Activated naive CD4-positive, alpha-beta T cell treated with anti-CD3 and anti-CD28 coated beads for 36 hours (primary cell): ENCODE measurements around the gene FLNC. TPM values are rescaled to one million over a fixed set of nuclear protein-coding genes. Genes with fewer than 3 reads are reported as not detected.

ENCODE experiments used
- CTCF ChIA-PET: fragments of 350-600 bp; sonication (Branson Sonifier 250); formaldehyde crosslinking; loops from one replicate; lab custom pipeline; 2021; ENCODE audit warnings: antibody characterized with exemption; lab: Charles Lee
- DNase-seq: peaks from one replicate; pipeline ENCODE4 v3.0.0-alpha.2; 2020
- H3K27ac Mint-ChIP-seq: one replicate; pipeline ENCODE4 v1.8.0; 2021; ENCODE audit warnings: mild to moderate bottlenecking, mixed read lengths
- H3K27me3 Mint-ChIP-seq: one replicate; pipeline ENCODE4 v1.8.0; 2021; ENCODE audit warnings: low read depth, mixed read lengths
- H3K36me3 Mint-ChIP-seq: one replicate; pipeline ENCODE4 v1.8.0; 2021; ENCODE audit warnings: low read depth, mixed read lengths
- H3K4me1 Mint-ChIP-seq: one replicate; pipeline ENCODE4 v1.8.0; 2021; ENCODE audit warnings: low read depth, mixed read lengths
- H3K4me3 Mint-ChIP-seq: one replicate; pipeline ENCODE4 v1.8.0; 2021; ENCODE audit warnings: mild to moderate bottlenecking, moderate library complexity, mixed read lengths
- H3K9me3 Mint-ChIP-seq: one replicate; pipeline ENCODE4 v1.8.0; 2021; ENCODE audit warnings: mixed read lengths
- intact Hi-C: fragments of 100-400 bp; cut with micrococcal nuclease; formaldehyde crosslinking; loops from one replicate; pipeline ENCODE4 v1.15.1; 2023
- total RNA-seq, 2 experiments: library from RNA; stranded (reverse); gene quantifications; one replicate each; pipeline ENCODE4 v1.2.3, GENCODE V29; 2021

FLNC gene
- under 1 TPM; 0.02 to 0.05 TPM for total RNA-seq

DNA sequence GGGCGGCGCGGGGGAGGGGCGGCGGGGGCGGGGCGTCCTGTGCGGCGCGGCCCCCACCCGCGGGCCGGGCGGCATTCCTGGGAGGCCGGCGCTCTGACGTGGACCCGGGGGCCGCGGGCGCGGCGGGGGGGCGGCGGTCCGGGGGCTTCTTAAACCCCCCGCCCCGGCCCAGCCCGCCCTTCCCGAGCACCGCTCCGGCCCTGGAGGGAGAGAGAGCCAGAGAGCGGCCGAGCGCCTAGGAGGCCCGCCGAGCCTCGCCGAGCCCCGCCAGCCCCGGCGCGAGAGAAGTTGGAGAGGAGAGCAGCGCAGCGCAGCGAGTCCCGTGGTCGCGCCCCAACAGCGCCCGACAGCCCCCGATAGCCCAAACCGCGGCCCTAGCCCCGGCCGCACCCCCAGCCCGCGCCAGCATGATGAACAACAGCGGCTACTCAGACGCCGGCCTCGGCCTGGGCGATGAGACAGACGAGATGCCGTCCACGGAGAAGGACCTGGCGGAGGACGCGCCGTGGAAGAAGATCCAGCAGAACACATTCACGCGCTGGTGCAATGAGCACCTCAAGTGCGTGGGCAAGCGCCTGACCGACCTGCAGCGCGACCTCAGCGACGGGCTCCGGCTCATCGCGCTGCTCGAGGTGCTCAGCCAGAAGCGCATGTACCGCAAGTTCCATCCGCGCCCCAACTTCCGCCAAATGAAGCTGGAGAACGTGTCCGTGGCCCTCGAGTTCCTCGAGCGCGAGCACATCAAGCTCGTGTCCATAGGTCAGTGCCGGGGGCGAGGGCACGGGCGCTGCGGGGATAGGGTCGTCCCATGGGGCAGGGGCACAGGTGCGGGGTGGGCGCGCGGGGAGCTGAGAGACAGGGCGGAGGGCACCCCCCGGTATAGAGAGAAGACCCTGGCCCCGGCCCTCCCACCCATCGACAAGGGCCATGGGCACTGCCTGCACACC, at the start of gene FLNC:
TSS of gene FLNC (plus strand) at position 176 of the 947 bp plus-strand sequence. CDS start at position 408, 232 bp downstream.
- CTCF ChIA-PET, result interaction anchor here (1.0 kb wide), 1 partner anchor 11 kb away, joined by 3 read pairs; no protein-coding TSS in a partner anchor
- Mint-ChIP-seq H3K9me3 (no peaks in the 10 kb centered on the region), H3K4me3 (peak within 1 kb of the TSS; percentile 56), H3K27me3 (peaks cover 41% of the 10 kb centered on the region), H3K36me3 (no peaks in the 10 kb centered on the region), H3K4me1 (peaks cover 17% of the 10 kb centered on the region), H3K27ac (no peak within 1 kb of the TSS)
- intact Hi-C loops, result no loop called here
- peak; percentile 47 for DNase-seq

GRCh38 chr7:128781126-128781525, 49.1 kb upstream of the FLNC start:
- DNase-seq, result no peak
- no peaks in the 10 kb centered on the region for H3K27me3 Mint-ChIP-seq
- H3K9me3 Mint-ChIP-seq, result peaks cover 19% of the 10 kb centered on the region
- H3K4me3 Mint-ChIP-seq, result no peak overlapping the region
- H3K36me3 Mint-ChIP-seq, result no peaks in the 10 kb centered on the region
- intact Hi-C loops, result no loop called here
- H3K27ac Mint-ChIP-seq, result no peak overlapping the region
- H3K4me1 Mint-ChIP-seq, result peaks cover 20% of the 10 kb centered on the region
- CTCF ChIA-PET, result interaction anchor here (0.6 to 0.7 kb wide), 3 partner anchors 109 to 1723 kb away, joined by 3 to 4 read pairs (median 3); no protein-coding TSS in a partner anchor

DNA sequence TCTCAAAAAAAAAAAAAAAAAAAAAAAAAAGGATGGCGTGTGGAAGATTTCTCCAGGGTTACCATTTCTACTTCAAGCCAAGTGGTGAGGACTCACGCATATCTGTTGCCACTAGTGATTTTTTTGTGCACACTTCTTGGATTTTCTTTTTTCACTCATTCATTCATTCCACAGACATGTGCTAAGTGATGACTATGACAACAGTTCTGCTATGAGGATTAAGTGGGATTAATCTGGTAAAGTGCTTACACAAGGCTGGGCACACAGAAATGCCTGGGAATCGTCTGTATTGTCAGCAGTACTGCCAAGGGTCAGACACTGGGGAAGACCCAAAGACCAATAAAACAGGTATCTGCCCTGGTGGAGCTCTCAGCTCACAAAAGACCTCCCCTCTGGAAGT, 48.4 kb upstream of the FLNC start:
- CTCF ChIA-PET, result interaction anchor here (0.6 kb wide), 1 partner anchor 110 kb away, joined by 3 read pairs; no protein-coding TSS in a partner anchor
- H3K36me3 Mint-ChIP-seq, result no peaks in the 10 kb centered on the region
- H3K4me1 Mint-ChIP-seq, result peaks cover 15% of the 10 kb centered on the region
- no peak for DNase-seq
- H3K27me3 Mint-ChIP-seq, result no peaks in the 10 kb centered on the region
- intact Hi-C loops, result no loop called here
- no peak overlapping the region for H3K27ac Mint-ChIP-seq
- peaks cover 15% of the 10 kb centered on the region for H3K9me3 Mint-ChIP-seq
- H3K4me3 Mint-ChIP-seq, result no peak overlapping the region

GRCh38 chr7:128783143-128783861, 46.9 kb upstream of the FLNC start:
- Mint-ChIP-seq H3K27me3 (no peaks in the 10 kb centered on the region), H3K4me3 (no peak overlapping the region), H3K4me1 (peaks cover 2% of the 10 kb centered on the region), H3K27ac (no peak overlapping the region), H3K36me3 (no peaks in the 10 kb centered on the region), H3K9me3 (peaks cover 2% of the 10 kb centered on the region)
- intact Hi-C loops, result no loop called here
- no peak for DNase-seq
- CTCF ChIA-PET, result interaction anchor here (1.0 kb wide), 1 partner anchor 113 kb away, joined by 3 read pairs; no protein-coding TSS in a partner anchor

DNA sequence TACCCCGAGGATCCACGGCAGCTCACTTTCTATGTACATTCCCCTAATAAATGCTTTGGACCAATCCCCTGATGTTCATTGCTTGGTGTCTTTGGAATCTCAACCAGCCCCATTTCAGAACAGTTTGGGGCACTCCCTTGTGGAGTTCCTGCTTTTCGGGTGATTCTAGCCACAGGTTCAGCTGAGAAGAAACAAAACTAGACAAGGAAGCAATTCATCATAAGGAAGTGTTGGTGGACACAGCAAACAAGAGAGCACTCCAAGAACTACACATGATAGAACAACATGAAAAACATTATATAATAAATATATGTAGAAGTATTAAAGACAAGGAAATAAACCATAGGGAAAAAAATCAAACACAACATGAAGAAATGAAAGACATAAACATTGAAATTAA, 44.5 kb upstream of the FLNC start:
- no peak overlapping the region for H3K27ac Mint-ChIP-seq
- DNase-seq, result no peak
- no peak overlapping the region for H3K4me3 Mint-ChIP-seq
- CTCF ChIA-PET, result interaction anchor here (1.5 kb wide), 1 partner anchor 98 kb away, joined by 5 read pairs; no protein-coding TSS in a partner anchor
- H3K4me1 Mint-ChIP-seq, result peaks cover 3% of the 10 kb centered on the region
- H3K27me3 Mint-ChIP-seq, result peaks cover 3% of the 10 kb centered on the region
- intact Hi-C loops, result no loop called here
- H3K9me3 Mint-ChIP-seq, result no peaks in the 10 kb centered on the region
- no peaks in the 10 kb centered on the region for H3K36me3 Mint-ChIP-seq

DNA sequence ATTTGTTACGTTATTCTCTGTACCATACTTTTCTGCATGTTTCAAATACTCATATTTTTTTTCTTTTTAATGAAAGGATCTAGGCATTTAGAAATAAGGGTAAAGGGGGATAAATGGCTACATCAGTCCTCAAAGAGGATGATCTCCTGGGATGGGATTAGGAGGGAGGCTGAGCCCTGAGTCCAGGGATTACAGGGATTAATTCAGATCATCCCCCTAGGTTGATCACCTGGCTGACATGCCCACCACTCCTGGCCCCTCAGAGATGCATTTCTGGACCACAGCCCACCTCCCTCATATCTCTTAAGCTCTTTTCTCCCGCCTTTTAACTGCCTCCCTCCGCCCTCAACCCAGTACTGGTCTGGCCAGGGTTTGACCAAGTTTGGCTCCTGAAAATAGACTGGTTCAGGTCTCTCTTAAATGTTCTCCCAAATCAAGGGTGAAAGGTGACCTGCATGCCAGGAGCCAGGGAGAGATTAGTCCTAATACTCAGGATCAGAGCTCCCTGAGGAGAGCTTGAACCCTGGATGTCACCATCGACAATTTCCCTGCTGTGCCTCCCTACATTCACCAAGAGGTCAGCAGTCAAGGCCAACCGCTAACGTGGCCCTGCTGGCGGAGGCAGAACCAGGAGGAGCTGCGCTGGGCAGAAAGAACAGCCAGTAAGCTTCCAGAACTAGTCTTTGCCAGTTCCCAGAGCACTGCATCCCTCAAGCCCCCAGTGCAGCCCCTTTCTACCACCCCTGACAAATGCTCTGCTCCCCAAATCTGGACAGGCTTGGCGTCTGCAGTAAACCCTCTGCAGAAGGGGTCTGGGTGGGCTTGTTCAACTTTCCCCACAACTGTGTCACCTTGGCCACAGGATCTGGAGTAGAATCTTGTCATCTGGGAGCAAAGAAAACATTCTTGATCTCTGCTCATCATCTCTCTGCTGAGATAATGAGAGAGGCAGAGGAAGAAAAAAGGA, 41.5 kb upstream of the FLNC start:
- Mint-ChIP-seq H3K9me3 (no peaks in the 10 kb centered on the region), H3K4me1 (peaks cover 3% of the 10 kb centered on the region), H3K27ac (no peak overlapping the region), H3K27me3 (peaks cover 3% of the 10 kb centered on the region), H3K36me3 (no peaks in the 10 kb centered on the region), H3K4me3 (no peak overlapping the region)
- no peak for DNase-seq
- intact Hi-C loops, result no loop called here
- CTCF ChIA-PET, result no interaction called here

- no peak overlapping the region for H3K27ac Mint-ChIP-seq
- peak overlapping the region; percentile 59 for H3K4me3 Mint-ChIP-seq
- CTCF ChIA-PET, result interaction anchor here (0.6 kb wide), 1 partner anchor 448 kb away, joined by 3 read pairs; no protein-coding TSS in a partner anchor
- intact Hi-C loops, result loop anchor here (1.0 to 5.0 kb wide), 5 partner anchors 51 to 447 kb away; partner anchors contain the start of genes ATP6V1F, CALU and RBM28
- no peaks in the 10 kb centered on the region for H3K9me3 Mint-ChIP-seq
- H3K27me3 Mint-ChIP-seq, result peaks cover 3% of the 10 kb centered on the region
- peaks cover 3% of the 10 kb centered on the region for H3K4me1 Mint-ChIP-seq
- H3K36me3 Mint-ChIP-seq, result no peaks in the 10 kb centered on the region
- no peak for DNase-seq
Observed at GRCh38 chr7:128790315-128791041, 39.7 kb upstream of the FLNC start.

GRCh38 chr7:128791121-128791971, 38.9 kb upstream of the FLNC start, which contains the start of gene CCDC136:
Gene CCDC136 (plus strand): TSS chr7:128791968. CDS start chr7:128792412, 444 bp downstream.
- intact Hi-C loops, result loop anchor here (1.0 to 5.0 kb wide), 5 partner anchors 52 to 448 kb away; partner anchors contain the start of genes ATP6V1F, CALU and RBM28
- DNase-seq, result peak; percentile 79
- peaks cover 3% of the 10 kb centered on the region for H3K27me3 Mint-ChIP-seq
- no peaks in the 10 kb centered on the region for H3K9me3 Mint-ChIP-seq
- no peaks in the 10 kb centered on the region for H3K36me3 Mint-ChIP-seq
- H3K4me3 Mint-ChIP-seq, result peak within 1 kb of the TSS; percentile 82
- CTCF ChIA-PET, result no interaction called here
- peaks cover 3% of the 10 kb centered on the region for H3K4me1 Mint-ChIP-seq
- no peak within 1 kb of the TSS for H3K27ac Mint-ChIP-seq

GRCh38 chr7:128791972-128792327, 38.3 kb upstream of the FLNC start:
- Mint-ChIP-seq H3K27me3 (peaks cover 3% of the 10 kb centered on the region), H3K9me3 (no peaks in the 10 kb centered on the region), H3K4me3 (peak overlapping the region; percentile 82), H3K4me1 (peaks cover 3% of the 10 kb centered on the region), H3K36me3 (no peaks in the 10 kb centered on the region), H3K27ac (no peak overlapping the region)
- intact Hi-C loops, result loop anchor here (1.0 to 5.0 kb wide), 5 partner anchors 53 to 449 kb away; partner anchors contain the start of genes ATP6V1F, CALU and RBM28
- no peak for DNase-seq
- CTCF ChIA-PET, result interaction anchor here (0.9 kb wide), 1 partner anchor 40 kb away, joined by 3 read pairs; no protein-coding TSS in a partner anchor
